CD4-positive, alpha-beta T cell treated with Interleukin-10 for 1 hour (primary cell): ENCODE measurements around the gene PSMA7.

Source experiments
- DNase-seq: peaks from one replicate; pipeline ENCODE4 v3.0.0-alpha.2; 2020

Gene PSMA7

DNA sequence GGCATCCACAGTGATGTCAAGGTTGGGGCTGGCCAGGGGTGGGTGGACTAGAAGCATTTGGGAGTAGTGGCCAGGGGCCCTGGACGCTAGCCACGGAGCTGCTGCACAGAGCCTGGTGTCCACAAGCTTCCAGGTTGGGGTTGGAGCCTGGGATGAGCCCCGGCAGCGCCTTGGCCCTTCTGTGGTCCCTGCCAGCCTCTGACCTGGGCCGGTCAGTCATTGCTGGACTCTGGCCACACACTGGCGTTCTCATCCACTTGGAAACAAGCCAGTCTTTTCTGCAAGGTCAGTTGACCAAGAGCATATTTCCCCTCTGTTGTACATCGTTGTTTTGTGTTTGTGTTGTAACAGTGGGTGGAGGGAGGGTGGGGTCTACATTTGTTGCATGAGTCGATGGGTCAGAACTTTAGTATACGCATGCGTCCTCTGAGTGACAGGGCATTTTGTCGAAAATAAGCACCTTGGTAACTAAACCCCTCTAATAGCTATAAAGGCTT, 8.4 kb downstream of the PSMA7 start:
- no peak for DNase-seq

- no peak for DNase-seq
Observed at GRCh38 chr20:62133864-62134263, 9.3 kb downstream of the PSMA7 start.

GRCh38 chr20:62133051-62133845, 9.9 kb downstream of the PSMA7 start:
- DNase-seq = no peak

GRCh38 chr20:62132421-62132820, 10.8 kb downstream of the PSMA7 start:
- DNase-seq = no peak

DNA sequence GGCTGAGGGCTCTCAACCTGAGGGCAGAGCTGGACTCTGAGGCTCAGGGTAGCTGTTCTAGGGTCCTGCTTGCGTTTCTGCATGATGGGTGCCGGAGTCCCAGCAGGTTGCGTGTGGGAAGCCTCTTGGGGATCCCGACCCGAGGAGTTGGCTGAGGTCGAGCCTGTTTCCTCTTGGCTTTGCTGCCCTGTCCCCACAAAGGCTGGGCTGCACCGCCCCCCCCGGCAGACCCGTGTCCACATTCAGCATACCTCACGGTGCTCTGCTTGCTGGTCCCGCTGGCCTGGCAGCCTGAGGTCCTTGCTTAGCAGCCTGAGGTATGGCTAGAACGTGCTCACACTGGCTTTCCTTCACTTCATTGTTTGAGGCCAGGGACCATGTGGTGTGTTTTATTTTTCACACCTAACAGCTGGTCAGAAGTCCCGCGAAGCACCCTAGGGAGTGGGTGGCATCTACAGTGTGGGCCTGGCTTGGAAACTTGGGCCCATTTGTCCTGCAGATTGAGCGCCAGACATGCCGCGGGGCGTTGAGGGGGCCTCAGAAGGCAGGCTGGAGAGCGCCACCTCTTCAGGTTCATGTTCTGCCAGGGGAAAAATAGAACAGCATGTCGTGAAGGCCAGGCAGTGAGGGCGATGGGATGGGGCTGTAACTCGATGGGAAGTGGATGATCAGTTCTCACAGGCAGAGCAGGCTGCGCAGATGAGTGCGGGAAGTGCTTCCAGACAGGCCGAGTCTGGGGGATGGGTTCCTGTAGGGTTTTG, 11.5 kb downstream of the PSMA7 start:
- no peak for DNase-seq

DNA sequence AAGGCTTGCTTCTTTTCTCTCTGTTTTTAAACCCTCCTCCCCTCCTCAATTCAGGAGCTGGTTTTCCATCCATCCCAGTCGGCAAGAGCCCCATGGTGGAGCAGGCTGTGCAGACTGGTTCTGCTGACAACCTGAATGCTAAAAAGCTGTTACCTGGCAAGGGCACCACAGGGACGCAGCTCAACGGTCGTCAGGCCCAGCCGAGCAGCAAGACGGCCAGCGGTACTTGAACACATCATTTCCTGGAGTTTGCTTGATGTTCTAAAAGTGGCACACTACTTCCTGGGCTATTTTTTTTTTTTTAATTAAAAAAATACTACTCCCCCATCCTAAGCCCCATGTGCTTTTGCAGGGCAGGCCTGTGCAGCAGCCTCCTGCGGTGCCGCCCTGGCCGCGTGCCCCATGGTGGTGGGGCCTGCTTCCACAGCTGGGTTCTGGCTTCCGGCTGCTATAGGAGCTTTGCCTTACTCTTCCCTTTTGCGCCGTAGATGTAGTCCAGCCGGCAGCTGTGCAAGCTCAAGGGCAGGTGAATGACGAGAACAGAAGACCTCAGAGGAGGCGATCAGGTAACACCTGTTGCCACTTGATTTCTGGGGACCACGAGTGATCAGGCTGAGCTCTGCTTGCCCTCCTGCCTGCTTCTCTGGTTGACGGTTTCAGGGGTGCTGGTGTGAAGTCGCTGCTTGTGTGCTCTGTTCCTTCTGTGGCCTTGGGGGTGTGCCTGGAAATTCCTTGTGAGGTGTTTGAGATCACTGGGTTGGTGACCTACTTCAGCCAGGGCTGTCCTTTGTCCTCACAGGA, 13.3 kb downstream of the PSMA7 start:
- DNase-seq = no peak

GRCh38 chr20:62128502-62128901, 14.7 kb downstream of the PSMA7 start:
- DNase-seq = no peak

GRCh38 chr20:62127799-62128198, 15.4 kb downstream of the PSMA7 start:
- DNase-seq = no peak

GRCh38 chr20:62126141-62126540, 17.1 kb downstream of the PSMA7 start:
- DNase-seq = no peak

GRCh38 chr20:62123450-62124118, 19.6 kb downstream of the PSMA7 start:
- DNase-seq = no peak

DNA sequence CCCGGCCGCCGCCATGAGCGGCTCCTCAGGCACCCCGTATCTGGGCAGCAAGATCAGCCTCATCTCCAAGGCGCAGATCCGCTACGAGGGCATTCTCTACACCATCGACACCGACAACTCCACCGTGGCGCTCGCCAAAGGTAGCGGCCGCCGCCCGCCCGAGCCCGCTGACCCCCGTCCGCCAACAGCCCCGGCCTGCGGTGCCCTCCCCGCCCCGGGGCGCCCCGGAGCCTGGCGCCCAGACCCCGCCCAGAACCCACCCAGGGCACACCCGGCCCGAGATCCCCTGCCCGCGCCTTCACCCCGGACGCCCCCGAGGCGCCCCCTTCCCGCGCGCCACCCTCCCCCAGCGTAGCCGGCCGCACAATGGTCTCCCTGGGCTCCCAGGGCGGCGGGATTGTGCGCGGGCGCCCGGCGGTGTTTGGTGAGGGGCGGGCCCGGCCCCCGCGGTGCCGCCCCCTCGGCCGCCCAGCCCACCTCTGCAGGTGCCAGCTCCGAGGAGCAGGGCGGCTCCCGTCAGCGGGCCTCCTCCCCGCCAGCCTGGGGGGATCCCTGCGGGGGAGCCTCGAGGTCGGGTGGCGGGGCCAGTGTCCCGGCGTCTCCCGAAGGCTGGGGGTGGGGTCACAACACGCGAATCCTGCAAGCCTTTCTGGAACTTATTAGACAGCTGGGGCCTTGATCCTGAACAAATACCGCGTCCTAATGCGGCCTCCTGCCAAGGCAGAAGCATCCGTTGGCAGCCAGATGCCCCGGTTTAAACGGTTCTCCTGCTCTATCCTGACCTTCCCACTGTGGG, 20.3 kb downstream of the PSMA7 start:
- DNase-seq = peak; percentile 48

DNA sequence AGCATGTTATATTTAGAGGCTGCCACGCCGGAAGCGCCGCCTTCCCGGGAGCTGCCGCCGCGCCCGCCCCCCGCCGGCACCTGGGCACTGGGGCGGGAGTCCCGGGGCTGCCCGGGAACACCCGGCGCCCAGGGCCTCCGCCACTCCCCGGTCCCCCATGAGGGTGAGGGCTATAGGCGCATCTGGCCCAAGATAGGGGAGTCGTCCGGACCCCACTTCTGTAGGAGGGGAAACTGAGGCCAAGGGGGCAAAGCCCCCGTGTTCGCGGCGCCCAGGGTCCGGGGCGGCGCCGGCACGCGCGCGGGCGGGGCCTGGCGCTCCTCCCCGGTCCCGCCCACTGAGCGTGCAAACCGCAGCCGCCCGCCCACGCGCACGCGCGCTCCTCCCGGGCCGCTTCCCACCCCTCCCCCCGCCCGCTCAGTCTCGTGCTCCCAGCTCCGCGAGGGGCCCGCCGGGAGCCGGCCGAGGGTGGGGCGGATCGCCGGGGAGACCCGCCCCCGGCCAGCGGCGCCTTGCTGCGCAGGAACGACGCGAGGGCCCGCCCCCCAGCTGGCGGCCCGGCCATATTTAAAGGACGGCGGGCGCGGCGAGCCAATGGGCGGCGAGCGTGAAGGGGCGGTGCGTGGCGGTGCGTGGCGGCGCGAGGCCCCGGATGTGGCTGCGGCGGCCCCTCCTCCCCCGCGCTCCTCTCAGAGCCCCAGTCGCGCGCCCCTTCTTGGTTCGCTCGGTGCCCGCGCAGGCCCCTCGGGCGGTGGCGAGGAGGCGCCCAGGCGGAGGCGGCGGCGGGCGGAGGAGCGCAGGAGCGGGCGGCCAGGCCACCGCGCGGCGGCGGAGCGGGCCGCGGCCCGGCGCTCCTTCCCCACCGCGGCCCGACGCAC, 21.2 kb downstream of the PSMA7 start, which contains the start of gene LSM14B:
TSS of gene LSM14B (plus strand) at position 700 of the 878 bp plus-strand sequence. CDS start 192 bp downstream, outside the sequence.
- DNase-seq = peak; percentile 97

DNA sequence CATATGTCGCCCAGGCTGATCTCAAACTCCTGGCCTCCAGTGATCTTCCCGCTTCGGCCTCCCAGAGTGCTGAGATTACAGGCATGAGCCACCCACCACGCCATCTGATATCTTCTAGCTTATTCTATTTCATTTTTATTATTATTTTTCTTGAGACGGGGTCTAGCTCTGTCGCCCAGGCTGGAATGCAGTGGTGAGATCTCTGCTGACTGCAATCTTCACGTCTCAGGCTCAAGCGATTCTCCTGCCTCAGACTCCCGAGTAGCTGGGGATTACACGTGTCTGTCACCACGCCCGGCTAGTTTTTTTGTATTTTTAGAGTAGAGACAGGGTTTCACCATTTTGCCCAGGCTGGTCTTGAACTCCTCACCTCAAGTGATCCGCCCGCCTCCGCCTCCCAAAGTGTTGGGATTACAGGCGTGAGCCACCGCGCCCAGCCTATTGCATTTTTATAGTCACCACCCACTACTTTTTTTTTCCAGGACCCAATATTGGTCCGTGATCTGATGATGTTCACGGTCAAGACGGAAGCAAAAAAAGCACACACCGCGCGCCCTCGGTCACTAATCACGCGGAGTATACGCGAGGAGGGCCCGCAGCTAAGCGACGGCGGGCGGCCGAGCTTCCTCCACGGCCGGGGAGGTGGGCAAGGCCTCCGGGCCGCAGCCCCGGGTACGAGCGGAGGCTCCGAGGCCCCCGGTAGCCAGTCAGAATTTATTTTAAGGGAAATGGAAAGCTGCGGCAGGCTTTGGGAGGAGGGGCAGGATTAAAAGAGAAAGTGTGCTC, 22.0 kb downstream of the PSMA7 start:
- DNase-seq = no peak

DNA sequence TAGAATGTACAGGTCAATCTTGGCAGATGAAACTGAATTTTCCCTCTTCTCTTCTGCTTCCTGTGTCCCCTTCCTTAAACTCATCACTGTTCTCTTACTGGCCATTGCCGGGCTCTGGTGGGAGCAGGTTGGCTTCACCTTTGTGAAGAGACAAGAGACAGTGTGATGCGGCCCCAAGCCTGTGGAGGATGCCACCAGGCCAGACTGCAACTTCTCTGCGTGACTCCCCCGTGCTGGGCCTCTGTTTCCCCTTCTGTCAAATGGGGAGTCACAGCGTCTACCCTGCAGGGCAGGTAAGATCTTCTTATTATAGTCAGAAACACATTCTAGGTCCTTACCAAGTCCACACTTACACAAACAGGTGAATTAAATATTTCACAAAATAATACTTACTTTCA, 22.8 kb downstream of the PSMA7 start:
- no peak for DNase-seq

DNA sequence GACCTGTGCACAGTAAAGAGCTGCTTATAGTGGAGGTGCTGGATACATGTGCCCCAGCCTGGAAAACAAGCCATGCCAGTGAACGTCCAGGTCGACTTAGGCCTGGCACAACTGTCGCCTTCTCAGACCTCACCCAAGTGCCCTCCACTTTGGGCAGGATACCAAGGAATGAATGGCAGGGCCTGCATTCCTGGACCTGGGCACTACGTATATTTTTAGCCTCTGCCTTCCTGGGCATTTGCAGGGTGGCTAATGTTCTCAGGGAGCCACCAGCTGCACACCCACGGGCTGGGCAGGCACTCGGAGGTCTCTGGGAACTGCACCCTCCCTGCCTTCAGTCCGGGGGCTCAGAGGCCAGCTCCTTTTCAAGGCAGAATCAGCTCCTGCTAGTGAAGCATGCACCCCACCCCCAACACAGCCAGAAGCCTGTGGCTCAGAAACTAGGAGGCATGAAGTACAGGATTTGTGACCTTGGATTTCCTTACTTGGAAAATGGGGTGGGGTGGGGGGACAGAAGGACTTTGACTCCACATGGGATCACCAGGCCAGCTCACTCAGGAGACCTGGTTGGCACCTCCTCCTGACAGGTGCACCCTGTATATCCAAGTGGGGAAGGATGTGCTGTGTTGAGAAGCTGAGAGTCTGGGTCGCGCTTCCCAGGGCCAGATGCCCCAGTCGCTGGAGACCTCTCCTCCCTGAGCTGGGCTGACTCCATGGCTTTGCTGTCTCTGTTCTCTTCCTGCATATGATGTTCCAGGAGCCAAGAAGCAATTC, 23.4 kb downstream of the PSMA7 start:
- DNase-seq = no peak

GRCh38 chr20:62119115-62119514, 24.1 kb downstream of the PSMA7 start:
- no peak for DNase-seq

DNA sequence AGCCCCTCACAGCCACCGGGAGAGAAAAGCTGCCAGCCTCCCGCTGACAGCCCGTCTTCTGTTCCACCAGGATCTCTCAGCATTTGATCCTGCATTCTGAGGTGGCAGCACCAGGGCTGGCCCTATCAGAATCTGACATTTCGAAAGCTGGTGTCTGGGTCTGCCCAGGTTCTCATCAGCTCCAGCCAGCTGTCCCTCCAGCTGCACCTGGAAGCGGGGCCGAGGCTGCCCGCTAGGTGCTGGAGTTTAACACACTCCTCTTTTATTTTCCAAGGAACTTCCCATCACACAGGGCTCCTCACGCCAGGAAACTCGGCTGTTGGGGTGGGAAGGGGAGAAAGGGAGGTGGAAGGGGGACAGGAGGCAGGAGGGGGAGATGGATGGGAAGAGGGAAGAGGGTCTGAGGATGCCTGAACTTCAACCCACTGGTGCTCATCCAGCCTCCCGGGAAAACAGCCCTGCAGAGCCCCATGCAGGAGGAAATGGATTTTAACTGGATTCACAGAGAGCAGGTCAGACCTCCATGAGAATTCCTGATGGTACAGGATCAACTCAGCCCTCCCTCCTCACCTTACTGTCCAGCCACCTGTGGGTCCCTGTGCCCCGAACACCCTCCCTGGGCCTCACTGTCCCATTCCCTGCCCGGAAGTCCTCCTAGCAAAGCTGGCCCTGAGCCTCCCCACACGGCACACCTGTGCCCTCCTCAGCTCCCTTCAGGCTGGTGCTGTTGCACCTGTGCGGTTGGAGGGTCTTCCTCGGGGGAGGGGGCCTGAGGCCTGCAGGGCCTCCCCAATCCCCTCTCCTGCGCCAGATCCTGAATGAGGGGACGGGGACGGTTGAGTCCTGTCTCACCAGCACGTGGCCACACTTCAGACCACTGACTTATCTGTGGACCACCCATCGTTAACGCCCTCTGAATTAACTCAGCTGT, 24.8 kb downstream of the PSMA7 start:
- no peak for DNase-seq

DNA sequence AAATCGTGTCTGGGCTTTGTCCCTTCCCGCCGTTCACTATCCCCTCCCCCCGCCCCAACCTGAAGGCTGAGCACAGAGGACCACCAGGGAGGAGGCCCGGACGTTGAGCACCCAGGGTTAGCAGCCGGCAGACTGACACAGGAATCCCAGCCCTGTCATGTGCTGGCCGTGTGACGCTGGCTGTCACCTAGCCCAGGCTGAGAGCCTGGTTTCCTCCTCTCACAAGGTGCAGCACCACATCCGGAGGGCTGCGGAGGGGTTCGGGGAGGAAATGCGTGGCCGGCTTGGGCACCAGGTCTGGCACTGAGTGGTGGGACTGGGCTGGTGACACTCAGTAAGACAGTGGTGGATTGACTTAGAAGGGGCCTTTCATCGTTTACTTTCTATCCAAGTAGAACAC, 25.5 kb downstream of the PSMA7 start:
- peak; percentile 84 for DNase-seq
